ENCODE data around the gene GSTA4.
"Not testable (repeated sequence)": the region's sequence is repeated elsewhere in the genome, so short reads cannot be mapped to it uniquely, and the experiment has no call there.

GSTA4 gene, protein sequence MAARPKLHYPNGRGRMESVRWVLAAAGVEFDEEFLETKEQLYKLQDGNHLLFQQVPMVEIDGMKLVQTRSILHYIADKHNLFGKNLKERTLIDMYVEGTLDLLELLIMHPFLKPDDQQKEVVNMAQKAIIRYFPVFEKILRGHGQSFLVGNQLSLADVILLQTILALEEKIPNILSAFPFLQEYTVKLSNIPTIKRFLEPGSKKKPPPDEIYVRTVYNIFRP

DNA sequence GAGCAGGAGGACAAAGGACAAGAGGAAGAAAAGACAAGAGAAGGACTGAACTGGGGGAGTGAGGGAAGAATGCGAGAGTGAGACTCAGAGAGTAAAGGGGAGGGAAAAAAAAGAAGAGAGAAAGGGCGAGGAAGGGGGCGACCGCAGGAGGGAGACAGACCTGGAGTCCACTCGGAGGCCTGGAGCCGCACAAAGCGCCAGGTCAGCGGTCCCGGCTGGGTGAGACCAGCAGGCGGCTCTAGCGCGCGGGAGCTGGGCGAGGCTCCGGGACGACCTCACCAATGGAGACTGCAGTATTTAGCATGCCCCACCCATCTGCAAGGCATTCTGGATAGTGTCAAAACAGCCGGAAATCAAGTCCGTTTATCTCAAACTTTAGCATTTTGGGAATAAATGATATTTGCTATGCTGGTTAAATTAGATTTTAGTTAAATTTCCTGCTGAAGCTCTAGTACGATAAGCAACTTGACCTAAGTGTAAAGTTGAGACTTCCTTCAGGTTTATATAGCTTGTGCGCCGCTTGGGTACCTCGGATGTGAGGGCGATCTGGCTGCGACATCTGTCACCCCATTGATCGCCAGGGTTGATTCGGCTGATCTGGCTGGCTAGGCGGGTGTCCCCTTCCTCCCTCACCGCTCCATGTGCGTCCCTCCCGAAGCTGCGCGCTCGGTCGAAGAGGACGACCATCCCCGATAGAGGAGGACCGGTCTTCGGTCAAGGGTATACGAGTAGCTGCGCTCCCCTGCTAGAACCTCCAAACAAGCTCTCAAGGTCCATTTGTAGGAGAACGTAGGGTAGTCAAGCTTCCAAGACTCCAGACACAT lies at the start of gene GSTA4:
Gene GSTA4, minus strand, starts transcription at position 196 of the 824 bp plus-strand sequence. CDS start 1,041 bp downstream, outside the sequence.
- in situ Hi-C loops (cut with HindIII; ENCODE audit: low sequenced_read_pairs) = not testable (repeated sequence)

DNA sequence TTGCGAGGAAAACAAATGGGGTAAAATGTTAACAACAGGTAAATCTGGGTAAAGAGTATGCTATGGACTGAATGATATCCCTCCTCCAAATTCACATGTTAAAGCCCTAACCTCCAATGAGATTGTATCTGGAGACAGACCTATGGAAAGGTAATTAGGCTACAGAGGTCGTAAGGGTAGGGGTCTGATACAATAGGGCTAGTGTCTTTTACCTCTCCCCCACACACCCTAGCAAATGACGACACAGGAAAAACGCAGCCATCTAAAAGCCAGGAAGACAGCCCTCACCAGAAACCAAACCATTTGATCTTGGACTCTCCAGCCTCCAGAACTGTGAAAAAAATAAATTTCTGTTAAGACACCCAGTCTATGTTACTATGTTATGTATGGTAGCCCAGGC lies 49.5 kb upstream of the GSTA4 start:
- in situ Hi-C loops (cut with HindIII; ENCODE audit: low sequenced_read_pairs) = loop anchor here (10.0 kb wide), 1 partner anchor 570 kb away; no protein-coding TSS in a partner anchor

DNA sequence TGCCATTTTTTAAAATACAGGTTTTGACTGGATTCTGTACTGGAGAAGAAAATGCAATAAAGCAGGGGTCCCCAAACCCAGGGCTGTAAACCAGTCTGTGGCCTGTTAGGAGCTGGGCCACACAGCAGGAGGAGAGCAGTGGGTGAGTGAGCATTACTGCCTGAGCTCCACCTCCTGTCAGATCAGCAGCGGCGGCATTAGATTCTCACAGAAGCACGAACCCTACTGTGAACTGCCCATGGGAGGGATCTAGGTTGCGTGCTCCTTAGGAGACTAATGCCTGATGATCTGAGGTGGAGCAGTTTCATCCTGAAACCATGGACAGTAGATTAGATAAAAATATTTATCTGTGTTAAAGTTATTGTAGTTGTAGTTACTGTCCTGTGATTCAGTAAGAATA lies 49.0 kb upstream of the GSTA4 start:
- in situ Hi-C loops (cut with HindIII; ENCODE audit: low sequenced_read_pairs) = loop anchor here (10.0 kb wide), 1 partner anchor 569 kb away; no protein-coding TSS in a partner anchor

DNA sequence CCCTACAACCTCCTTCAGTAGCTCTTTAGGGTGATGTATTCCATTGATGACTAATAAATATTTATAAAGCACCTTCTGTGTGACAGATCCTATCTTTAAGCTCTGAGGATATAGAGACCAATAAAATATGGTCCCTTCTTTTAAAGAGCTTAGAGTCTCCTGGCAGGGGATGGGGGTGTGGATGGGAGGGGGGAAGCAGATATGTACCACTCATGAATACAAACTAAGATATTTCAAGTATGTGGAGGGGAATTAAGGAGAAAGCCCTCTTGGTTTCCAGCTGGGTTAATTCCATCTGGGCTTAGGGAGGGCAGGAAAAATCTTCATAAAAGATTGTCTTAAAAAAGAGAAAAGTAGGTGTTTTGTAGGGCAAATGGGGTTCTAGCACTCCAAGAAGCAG lies 48.5 kb upstream of the GSTA4 start:
- in situ Hi-C loops (cut with HindIII; ENCODE audit: low sequenced_read_pairs) = loop anchor here (10.0 kb wide), 1 partner anchor 569 kb away; no protein-coding TSS in a partner anchor

DNA sequence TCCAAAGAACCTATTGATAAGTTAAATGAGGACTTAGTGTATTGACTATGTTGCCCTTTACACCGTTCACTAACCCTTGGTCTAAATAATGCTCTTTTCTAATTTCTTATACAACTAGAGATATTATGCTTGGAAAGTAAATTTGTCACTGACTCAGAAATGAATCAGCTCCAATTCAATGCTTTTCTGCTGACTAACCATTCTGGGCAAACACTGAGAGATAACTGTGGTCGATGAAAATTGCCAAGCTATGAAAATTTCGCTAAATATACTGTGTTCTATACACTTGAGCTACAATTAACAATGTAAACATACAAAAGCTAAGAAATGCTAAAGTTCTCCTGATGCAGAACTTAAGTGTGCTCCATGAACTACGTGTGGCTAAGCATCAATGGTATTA lies 47.0 kb upstream of the GSTA4 start:
- in situ Hi-C loops (cut with HindIII; ENCODE audit: low sequenced_read_pairs) = loop anchor here (10.0 kb wide), 1 partner anchor 567 kb away; no protein-coding TSS in a partner anchor

DNA sequence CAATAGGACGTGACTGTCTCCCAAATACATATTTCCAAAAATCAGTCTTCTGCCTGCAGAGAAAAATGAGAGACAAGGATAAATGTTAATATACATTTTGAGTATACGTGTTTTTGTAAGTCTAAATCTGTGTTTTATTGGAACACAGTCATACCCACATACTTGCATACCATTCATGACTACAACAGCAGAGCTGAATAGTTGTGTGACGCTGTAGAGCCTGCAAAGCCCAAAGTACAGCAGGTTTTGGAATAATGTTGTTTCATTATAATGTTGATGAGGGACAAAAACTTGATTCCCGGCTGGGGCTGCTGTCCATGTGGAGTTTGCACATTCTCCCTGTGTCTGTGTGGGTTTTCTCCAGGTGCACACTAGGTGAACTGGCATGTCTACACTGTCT lies 46.3 kb upstream of the GSTA4 start:
- in situ Hi-C loops (cut with HindIII; ENCODE audit: low sequenced_read_pairs) = loop anchor here (10.0 kb wide), 1 partner anchor 567 kb away; no protein-coding TSS in a partner anchor

DNA sequence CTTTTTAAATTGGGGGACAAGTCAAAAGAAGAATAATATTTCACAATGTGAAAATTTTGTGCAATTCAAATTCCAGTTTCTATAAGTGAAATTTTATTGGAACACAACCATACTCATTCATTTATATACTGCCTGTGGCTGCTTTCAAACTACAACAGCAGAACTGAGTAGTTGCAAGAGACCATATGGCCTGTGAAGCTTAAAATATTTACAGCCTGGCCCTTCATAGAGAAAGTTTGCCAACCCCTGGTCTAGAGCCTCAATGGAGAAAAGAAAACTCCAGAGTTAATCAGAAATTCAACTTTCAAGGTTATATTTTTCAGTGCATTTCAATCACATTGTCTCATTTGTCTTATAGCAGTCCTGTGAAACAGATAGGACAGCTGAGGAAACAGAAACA lies 43.5 kb upstream of the GSTA4 start:
- in situ Hi-C loops (cut with HindIII; ENCODE audit: low sequenced_read_pairs) = no loop called here

DNA sequence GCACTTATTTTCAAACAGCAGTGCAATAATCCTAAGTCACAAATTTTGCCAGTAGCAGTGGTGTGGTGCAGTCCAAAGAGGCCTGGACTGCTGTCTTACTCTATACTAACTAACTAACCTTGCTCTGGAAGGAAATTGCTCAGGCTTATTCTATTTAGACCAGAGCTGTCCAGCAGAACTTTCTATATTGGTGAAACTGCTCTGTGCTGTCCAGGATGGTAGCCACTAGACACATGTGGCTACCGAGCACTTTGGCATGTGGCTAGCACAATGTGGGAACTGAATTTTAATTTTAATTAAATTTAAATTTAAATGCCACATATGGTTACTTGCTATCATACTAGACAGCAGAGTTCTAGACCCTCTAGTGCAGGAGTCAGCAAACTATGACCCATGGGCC lies 43.1 kb upstream of the GSTA4 start:
- in situ Hi-C loops (cut with HindIII; ENCODE audit: low sequenced_read_pairs) = no loop called here

DNA sequence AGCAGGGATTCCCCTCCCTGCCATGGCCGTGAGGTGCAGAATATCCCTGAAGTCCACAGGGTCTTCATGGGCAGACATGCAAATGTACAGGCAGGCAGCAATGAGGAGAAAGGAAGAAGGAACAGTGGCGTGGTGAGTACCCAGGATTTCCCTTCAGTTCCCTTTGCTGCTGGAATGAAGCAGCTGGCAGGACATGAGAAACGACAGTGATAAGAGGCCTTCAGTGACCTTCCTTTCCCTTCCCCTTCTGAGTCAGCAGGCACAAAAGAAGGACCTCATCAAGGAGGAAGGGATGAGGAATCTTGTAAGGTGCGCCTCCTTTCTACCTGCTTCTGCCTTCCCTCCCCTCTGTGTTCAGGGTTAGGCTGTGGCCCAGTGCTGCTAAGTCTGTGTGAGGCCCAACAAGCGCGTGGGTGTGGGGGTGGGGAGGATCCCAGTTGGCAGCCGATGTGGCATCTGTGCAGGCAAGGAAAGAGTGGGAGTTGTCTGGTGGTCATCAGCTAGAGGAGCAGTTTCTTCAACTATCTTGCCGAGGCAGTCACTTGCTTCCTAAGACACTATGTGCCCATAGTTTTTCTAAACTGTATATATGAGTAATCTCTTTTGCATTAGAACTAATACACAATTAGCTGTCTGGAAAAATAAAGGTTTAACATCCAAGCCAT lies 40.6 kb upstream of the GSTA4 start:
- in situ Hi-C loops (cut with HindIII; ENCODE audit: low sequenced_read_pairs) = no loop called here

DNA sequence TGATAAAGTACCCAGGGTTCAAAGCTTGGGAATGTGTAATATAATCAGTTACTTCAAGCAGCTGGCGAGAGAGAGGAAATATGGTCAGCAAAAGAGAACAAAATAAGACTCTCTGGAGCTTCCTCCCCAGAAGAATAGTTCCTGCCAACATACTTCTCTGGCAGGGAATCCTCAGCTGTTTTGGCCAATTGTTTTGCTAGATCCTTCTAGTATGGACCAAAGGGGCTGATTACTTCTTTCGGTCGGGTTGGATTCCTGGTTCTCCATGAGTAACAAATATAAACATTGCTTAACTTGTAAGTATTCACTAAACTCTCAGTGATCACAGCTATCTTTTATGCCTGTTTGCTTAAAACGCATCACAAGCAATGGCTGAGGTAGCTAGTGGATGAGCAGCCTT lies 38.7 kb upstream of the GSTA4 start:
- in situ Hi-C loops (cut with HindIII; ENCODE audit: low sequenced_read_pairs) = no loop called here

DNA sequence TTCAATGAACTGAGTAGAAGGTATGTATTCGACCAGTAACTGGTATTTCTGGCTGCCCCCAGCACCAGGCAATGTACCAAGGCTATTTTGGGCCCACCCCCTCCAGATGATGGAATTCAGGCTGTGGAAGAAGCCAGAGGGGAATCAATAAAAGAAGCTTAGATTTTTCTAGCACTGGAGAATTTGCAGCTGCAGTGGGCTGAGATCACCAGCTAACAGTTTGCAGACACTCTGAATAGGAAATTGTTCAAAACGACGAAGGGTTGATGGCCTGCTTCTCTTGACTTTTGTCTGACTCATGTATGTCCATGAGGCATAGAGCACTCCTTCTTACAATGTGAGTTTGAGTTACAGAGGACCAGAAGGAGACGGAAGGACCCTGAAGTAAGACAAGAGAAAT lies 37.8 kb upstream of the GSTA4 start:
- in situ Hi-C loops (cut with HindIII; ENCODE audit: low sequenced_read_pairs) = no loop called here

DNA sequence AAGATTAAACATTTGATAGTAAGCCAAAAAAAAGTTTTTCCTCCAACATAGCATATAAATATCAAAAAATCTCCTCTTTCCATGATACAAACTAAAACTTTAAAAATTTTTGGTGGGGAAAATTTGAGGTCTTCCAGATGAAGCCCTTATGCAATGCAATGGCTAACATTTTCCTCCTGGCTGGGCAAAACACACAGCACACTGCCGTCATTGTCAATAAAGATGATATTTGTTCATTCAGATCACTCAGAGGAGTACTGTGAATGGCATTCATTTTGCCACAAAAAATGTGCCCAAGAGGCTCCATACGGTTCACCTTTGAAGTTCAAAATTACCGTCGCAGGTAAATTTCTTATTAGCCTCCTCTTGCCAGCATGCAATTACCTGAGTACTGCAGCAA lies 36.2 kb upstream of the GSTA4 start:
- in situ Hi-C loops (cut with HindIII; ENCODE audit: low sequenced_read_pairs) = no loop called here

DNA sequence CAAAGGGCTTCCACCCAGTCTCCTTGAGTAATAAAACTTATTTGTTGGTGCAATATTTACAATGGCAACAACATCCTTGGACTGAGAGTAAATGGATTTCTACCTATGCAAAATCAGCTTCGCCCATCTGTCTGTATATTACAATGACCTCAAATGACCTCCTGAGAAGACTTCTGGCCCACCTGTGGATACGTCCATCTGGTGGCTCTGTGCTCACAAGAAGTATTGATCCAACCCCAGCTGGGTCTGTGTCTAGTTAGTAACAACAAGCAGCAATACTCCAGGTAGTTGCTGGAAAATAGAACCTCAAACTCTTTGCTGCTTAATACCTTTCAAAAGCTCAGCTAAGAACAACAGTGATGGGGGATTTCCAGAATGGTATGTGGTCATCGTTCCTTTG lies 34.7 kb upstream of the GSTA4 start:
- in situ Hi-C loops (cut with HindIII; ENCODE audit: low sequenced_read_pairs) = no loop called here

DNA sequence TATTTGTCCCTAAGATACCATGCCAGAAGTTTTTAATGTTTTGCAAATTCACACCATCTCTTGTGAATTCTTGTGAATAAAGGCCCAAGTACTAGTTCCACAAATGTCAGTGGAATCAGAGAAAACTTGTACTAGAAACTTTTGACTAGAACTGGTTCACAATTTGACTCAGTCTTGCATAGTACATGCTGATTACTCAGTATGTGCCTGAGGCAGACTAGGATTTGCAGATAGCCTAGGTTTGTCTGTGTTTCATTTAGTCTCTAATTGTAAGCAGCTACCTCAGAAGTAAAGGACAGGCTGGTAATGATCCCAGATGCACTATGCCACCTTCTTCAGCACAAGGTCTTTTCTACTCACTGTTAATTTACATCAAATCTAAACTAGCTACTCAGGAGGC lies 34.2 kb upstream of the GSTA4 start:
- in situ Hi-C loops (cut with HindIII; ENCODE audit: low sequenced_read_pairs) = no loop called here

DNA sequence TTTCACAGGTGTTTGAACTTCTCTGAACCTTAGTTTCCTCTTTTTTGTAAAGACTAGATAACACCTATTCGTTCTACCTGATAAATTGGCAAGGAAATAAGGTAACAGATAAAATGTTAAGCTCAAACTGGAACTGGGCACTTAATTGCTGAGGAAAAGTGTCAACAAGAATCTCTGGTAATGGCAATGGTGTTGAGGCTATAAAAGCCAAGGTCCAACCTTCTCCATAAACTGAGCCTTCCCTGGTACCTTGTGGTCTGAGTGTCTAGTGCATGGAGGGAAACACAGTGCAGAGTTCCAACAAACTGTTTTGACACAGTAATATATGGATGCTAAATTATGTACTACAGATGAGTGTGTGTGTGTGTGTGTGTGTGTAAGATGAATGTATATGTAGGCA lies 33.4 kb upstream of the GSTA4 start:
- in situ Hi-C loops (cut with HindIII; ENCODE audit: low sequenced_read_pairs) = no loop called here

DNA sequence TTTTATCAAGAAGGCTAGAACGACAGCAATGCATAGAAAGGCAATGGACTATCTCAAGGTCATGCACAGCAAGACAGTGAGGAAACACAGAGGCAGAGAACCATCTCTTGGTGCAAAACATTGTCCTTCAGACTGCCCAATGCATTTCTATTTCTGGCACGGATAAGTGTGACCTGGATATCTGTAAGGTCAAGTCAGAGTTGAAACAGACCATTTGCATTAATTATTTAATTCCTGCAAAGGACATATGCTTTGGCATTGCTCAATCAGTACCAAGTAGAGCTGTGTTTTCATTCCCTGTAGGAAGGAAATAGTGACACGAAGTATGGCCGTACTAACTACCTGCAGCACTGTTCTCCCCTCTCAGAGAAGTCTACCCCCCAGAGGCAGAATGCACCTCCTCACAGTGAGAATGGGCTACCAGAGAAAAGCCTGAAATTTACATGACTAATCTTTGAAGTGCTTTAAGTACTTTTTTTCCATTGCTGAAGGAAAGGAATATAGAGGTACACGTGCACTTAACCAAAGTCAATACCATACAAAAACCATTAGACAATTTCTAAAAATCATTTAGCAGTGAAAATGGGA lies 32.1 kb upstream of the GSTA4 start:
- in situ Hi-C loops (cut with HindIII; ENCODE audit: low sequenced_read_pairs) = no loop called here

DNA sequence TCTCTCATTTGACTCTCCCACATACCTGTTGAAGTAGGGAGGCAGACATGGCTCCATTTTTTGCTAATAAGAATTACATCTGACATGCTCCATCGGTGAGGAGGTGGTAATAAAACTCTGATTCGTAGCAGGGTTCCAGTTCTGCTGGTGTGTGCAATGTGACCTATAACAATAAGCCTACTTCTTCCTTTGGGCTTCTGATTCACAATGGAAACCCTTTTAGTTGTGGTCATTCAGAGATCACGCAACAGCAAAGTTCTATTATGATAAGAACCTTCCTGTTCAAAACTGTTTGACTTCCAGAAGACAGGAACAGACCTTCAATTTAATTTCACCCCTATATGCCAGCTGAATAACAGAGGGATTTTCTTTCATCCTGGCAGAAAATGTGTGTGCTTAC lies 31.4 kb upstream of the GSTA4 start:
- in situ Hi-C loops (cut with HindIII; ENCODE audit: low sequenced_read_pairs) = no loop called here

DNA sequence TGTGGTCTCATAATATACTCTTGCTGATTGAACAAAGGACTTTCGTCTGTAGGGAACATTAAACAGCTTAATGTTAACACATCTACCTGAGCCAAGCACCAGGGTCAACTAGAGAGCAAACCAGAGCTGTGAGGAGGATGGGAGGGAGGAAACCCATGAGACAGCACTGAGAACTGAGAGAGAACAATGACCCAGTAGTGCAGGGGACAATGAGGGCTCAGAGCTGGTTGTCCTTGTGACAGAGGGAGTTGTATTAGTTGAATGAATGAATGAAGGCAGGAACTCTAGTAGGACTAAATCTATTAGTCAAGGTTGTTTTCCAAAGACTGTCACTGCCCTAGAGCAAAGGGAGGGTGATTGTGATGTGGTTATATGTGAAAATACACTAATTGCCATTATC lies 28.2 kb upstream of the GSTA4 start:
- in situ Hi-C loops (cut with HindIII; ENCODE audit: low sequenced_read_pairs) = no loop called here

DNA sequence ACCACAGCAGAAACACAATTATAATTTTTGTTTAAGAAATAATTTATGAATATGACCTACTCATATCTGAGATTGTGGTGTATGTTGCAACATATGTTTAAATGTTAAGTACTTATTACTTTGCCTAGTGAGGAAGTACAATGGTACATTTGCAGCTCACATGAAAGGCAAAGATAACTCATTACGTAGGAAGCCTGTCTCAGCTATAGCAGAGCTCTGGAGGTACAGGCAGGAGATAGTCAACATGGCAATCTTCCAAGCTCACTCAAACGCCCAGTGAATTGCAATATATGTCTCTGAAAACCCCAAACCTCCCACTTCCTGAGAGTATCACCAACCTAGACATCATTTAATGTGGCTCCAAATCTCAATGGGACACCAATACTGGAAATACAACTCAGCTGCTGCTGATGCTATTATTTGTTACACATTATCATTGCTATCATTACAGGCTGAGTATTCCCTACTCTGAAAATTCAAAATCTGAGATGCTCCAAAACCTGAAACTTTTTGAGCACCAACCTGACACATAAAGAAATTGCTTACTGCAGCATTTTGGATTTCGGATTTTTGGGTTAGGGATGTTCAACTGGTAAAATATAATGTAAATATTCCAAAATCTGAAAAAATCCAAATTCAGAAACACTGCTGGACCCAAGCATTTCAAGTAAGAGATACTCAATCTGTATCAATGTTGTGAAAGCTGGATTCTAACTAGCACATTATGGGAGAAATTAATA lies 25.1 kb upstream of the GSTA4 start:
- in situ Hi-C loops (cut with HindIII; ENCODE audit: low sequenced_read_pairs) = no loop called here

DNA sequence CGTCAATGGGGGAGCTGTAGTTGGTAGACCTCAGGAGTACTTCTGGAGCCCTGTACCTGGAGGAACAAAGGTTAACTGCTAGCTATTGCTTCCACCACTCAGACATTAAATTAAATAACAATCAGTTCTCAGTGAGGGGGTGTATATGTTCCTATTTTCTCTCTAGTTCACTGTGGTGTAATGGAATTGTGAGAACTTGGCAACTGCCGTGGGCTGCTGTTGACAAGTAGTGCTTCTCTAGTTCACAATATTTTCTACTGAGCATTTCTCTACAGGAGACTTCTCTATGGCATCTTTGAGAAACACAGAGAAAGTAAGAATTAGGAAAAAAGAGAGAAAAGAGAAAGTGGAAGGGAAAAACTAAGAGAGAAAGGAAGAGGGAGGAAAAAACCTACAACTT lies 23.4 kb upstream of the GSTA4 start:
- in situ Hi-C loops (cut with HindIII; ENCODE audit: low sequenced_read_pairs) = no loop called here

DNA sequence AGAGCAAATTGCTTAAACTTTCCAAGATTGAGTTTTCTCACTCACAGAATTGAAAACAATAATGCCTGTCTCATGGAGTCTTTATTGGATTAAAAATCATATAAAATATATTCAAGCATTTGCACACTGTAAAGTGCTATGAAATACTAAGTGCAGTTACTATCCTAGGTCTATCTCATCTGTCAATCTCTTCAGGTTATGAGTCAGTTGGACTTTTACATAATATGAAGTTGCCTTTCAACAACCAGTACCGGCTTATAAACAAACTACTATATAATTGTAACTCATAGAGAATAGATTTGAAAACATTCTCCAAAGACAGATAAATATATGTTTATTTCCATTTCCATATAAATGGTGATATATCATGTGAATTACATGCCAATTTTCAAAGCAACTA lies 20.4 kb upstream of the GSTA4 start:
- in situ Hi-C loops (cut with HindIII; ENCODE audit: low sequenced_read_pairs) = no loop called here

Data from endothelial cell of hepatic sinusoid (primary cell).